ENCODE data around the gene ETV2.

DNA sequence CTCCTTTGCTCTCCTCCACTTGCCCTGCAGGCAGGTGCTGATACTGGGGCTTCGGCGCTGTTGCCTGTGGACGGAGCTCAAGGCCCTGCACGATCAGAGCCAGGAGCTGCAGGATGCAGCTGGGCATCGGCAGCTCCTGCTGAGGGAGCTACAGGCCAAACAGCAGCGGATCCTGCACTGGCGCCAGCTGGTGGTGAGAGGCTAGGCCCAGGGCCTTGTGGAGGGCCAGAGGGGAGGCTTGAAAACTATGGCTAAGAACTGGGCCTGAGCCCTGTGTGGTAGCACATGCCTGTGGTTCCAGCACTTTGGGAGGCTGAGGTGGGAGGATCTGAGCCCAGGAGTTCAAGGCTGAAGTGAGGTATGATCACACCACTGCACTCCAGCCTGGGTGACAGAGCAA lies 22.7 kb upstream of the ETV2 start:
- TF ChIP-seq POLR2A (IDR thresholded peaks at IDR 0.05; ENCODE audit: low read depth, low read length): no peak
- TF ChIP-seq, protein P1, sequence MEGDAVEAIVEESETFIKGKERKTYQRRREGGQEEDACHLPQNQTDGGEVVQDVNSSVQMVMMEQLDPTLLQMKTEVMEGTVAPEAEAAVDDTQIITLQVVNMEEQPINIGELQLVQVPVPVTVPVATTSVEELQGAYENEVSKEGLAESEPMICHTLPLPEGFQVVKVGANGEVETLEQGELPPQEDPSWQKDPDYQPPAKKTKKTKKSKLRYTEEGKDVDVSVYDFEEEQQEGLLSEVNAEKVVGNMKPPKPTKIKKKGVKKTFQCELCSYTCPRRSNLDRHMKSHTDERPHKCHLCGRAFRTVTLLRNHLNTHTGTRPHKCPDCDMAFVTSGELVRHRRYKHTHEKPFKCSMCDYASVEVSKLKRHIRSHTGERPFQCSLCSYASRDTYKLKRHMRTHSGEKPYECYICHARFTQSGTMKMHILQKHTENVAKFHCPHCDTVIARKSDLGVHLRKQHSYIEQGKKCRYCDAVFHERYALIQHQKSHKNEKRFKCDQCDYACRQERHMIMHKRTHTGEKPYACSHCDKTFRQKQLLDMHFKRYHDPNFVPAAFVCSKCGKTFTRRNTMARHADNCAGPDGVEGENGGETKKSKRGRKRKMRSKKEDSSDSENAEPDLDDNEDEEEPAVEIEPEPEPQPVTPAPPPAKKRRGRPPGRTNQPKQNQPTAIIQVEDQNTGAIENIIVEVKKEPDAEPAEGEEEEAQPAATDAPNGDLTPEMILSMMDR (IDR thresholded peaks at IDR 0.05; ENCODE audit: extremely low read depth in 1 of 2, insufficient read depth in 1 of 2, low read depth in 1 of 2, low read length in 2 of 2): no peak
- TF ChIP-seq, protein P2, sequence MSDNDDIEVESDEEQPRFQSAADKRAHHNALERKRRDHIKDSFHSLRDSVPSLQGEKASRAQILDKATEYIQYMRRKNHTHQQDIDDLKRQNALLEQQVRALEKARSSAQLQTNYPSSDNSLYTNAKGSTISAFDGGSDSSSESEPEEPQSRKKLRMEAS (IDR thresholded peaks at IDR 0.05; ENCODE audit: insufficient read depth, insufficient read length): no peak
- no peak for TF ChIP-seq MYC (IDR thresholded peaks at IDR 0.05; ENCODE audit: low read depth, low read length)
